Peyer's patch (tissue), 4 donors: ENCODE measurements around the gene LGALS4.
"Not testable (repeated sequence)": the region's sequence is repeated elsewhere in the genome, so short reads cannot be mapped to it uniquely, and the experiment has no call there.

ENCODE experiments used
- POLR2A ChIP-seq, 2 donors: fragments of 450-650 bp; IDR thresholded peaks; one replicate each; pipeline ENCODE4 v1.5.1; 2017; ENCODE audit warnings: antibody characterized with exemption in 2 of 2, mild to moderate bottlenecking in 2 of 2, moderate library complexity in 2 of 2
- TF ChIP-seq, protein P1 (sequence below), 6 experiments: fragments of 450-650 bp in 4 of 6; fragments of 200-600 bp in 2 of 6; sonication (generic) in 1 of 6; IDR thresholded peaks; one replicate each; pipeline ENCODE4 v1.5.1; 2017 to 2019; ENCODE audit warnings: antibody characterized with exemption in 6 of 6, mild to moderate bottlenecking in 3 of 6, moderate library complexity in 1 of 6

DNA sequence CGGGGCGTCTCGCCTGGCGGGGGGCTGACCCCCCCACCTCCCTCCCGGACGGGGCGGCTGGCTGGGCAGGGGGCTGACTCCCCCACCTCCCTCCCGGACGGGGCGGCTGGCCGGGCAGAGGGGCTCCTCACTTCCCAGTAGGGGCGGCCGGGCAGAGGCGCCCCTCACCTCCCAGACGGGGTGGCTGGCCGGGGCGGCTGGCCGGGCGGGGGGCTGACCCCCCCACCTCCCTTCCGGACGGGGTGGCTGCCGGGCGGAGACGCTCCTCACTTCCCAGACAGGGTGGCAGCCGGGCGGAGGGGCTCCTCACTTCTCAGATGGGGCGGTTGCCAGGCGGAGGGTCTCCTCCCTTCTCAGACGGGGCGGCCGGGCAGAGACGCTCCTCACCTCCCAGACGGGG, 15.0 kb downstream of the LGALS4 start:
- TF ChIP-seq, protein P1, sequence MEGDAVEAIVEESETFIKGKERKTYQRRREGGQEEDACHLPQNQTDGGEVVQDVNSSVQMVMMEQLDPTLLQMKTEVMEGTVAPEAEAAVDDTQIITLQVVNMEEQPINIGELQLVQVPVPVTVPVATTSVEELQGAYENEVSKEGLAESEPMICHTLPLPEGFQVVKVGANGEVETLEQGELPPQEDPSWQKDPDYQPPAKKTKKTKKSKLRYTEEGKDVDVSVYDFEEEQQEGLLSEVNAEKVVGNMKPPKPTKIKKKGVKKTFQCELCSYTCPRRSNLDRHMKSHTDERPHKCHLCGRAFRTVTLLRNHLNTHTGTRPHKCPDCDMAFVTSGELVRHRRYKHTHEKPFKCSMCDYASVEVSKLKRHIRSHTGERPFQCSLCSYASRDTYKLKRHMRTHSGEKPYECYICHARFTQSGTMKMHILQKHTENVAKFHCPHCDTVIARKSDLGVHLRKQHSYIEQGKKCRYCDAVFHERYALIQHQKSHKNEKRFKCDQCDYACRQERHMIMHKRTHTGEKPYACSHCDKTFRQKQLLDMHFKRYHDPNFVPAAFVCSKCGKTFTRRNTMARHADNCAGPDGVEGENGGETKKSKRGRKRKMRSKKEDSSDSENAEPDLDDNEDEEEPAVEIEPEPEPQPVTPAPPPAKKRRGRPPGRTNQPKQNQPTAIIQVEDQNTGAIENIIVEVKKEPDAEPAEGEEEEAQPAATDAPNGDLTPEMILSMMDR (IDR thresholded peaks at IDR 0.05) = not testable (repeated sequence)
- TF ChIP-seq POLR2A (IDR thresholded peaks at IDR 0.05) = not testable (repeated sequence)
